Neural progenitor cell (in vitro differentiated cells): Measurements from ENCODE around the gene CYP4Z1. TPM values are rescaled to one million over a fixed set of nuclear protein-coding genes. Genes with fewer than 3 reads are reported as not detected.
A peak's percentile ranks its signal among the peaks of the same experiment; 100 is the strongest.
"Not testable (repeated sequence)": the region's sequence is repeated elsewhere in the genome, so short reads cannot be mapped to it uniquely, and the experiment has no call there.

Source experiments
- DNase-seq: peaks from one replicate; pipeline ENCODE4 v3.0.0-alpha.2; 2016; ENCODE audit warnings: low spot score
- H2AFZ ChIP-seq: fragments of 200-600 bp; sonication (generic); replicated peaks from 2 replicates; pipeline ENCODE4 v1.6.1; 2016; ENCODE audit warnings: antibody characterized with exemption
- H3F3A ChIP-seq: fragments of 200-600 bp; sonication (generic); 2 replicates; pipeline ENCODE4 v1.6.1; 2016; ENCODE audit warnings: antibody characterized with exemption, low read depth
- H3K27ac ChIP-seq: fragments of 200-600 bp; sonication (generic); 2 replicates; pipeline ENCODE4 v1.5.1; 2016; ENCODE audit warnings: mild to moderate bottlenecking
- H3K27me3 ChIP-seq: fragments of 200-600 bp; sonication (generic); 2 replicates; pipeline ENCODE4 v1.6.1; 2016; ENCODE audit warnings: mild to moderate bottlenecking, moderate library complexity
- H3K36me3 ChIP-seq: fragments of 200-600 bp; sonication (generic); 2 replicates; pipeline ENCODE4 v1.5.1; 2016
- H3K4me1 ChIP-seq: fragments of 200-600 bp; sonication (generic); 2 replicates; pipeline ENCODE4 v1.6.1; 2016; ENCODE audit warnings: mixed run types
- H3K4me2 ChIP-seq: fragments of 200-600 bp; sonication (generic); 2 replicates; pipeline ENCODE4 v1.6.1; 2016
- H3K4me3 ChIP-seq: fragments of 200-600 bp; sonication (generic); 2 replicates; pipeline ENCODE4 v1.5.1; 2016
- H3K79me2 ChIP-seq: fragments of 200-600 bp; sonication (generic); 2 replicates; pipeline ENCODE4 v1.6.1; 2016; ENCODE audit warnings: low read depth
- H3K9ac ChIP-seq: fragments of 200-600 bp; sonication (generic); 2 replicates; pipeline ENCODE4 v1.6.1; 2016
- H3K9me3 ChIP-seq: fragments of 200-600 bp; sonication (generic); 2 replicates; pipeline ENCODE4 v1.5.1; 2016; ENCODE audit warnings: low read depth
- H4K20me1 ChIP-seq: fragments of 200-600 bp; sonication (generic); 2 replicates; pipeline ENCODE4 v1.6.1; 2016; ENCODE audit warnings: low read depth
- H3K27ac Mint-ChIP-seq: 3 replicates; pipeline ENCODE4 v1.8.0; 2021; ENCODE audit warnings: mixed read lengths
- H3K27me3 Mint-ChIP-seq: 2 replicates; pipeline ENCODE4 v1.8.0; 2022; ENCODE audit warnings: low read depth, mild to moderate bottlenecking, inconsistent platforms, moderate library complexity, mixed read lengths; ENCODE audit not compliant: insufficient read depth
- H3K36me3 Mint-ChIP-seq: 3 replicates; pipeline ENCODE4 v1.8.0; 2021; ENCODE audit warnings: mixed read lengths
- H3K4me1 Mint-ChIP-seq: 3 replicates; pipeline ENCODE4 v1.8.0; 2021; ENCODE audit warnings: mixed read lengths
- H3K4me3 Mint-ChIP-seq: 3 replicates; pipeline ENCODE4 v1.8.0; 2021; ENCODE audit warnings: mild to moderate bottlenecking, moderate library complexity, mixed read lengths
- H3K9me3 Mint-ChIP-seq: 3 replicates; pipeline ENCODE4 v1.8.0; 2020; ENCODE audit warnings: mixed read lengths
- EZH2 ChIP-seq: fragments of 200-600 bp; sonication (generic); IDR thresholded peaks from 2 replicates; pipeline ENCODE4 v1.6.1; 2017; ENCODE audit warnings: antibody characterized with exemption, mild to moderate bottlenecking, moderate library complexity
- EZH2phosphoT487 ChIP-seq: fragments of 200-600 bp; sonication (generic); IDR thresholded peaks from 2 replicates; pipeline ENCODE4 v1.6.1; 2017; ENCODE audit warnings: antibody characterized with exemption
- total RNA-seq: library from RNA; depleted of rRNA; stranded (reverse); fragments of >200 nt; gene quantifications from 2 replicates; pipeline ENCODE4 v1.2.3, GENCODE V29; 2015; ENCODE audit warnings: low replicate concordance
- TF ChIP-seq, protein P1 (sequence below): fragments of 200-600 bp; sonication (generic); IDR thresholded peaks from 2 replicates; pipeline ENCODE4 v1.5.1; 2017; ENCODE audit warnings: antibody characterized with exemption, mild to moderate bottlenecking

The CYP4Z1 gene
- total RNA-seq, 1 donor from 2014 or later = not detected

DNA sequence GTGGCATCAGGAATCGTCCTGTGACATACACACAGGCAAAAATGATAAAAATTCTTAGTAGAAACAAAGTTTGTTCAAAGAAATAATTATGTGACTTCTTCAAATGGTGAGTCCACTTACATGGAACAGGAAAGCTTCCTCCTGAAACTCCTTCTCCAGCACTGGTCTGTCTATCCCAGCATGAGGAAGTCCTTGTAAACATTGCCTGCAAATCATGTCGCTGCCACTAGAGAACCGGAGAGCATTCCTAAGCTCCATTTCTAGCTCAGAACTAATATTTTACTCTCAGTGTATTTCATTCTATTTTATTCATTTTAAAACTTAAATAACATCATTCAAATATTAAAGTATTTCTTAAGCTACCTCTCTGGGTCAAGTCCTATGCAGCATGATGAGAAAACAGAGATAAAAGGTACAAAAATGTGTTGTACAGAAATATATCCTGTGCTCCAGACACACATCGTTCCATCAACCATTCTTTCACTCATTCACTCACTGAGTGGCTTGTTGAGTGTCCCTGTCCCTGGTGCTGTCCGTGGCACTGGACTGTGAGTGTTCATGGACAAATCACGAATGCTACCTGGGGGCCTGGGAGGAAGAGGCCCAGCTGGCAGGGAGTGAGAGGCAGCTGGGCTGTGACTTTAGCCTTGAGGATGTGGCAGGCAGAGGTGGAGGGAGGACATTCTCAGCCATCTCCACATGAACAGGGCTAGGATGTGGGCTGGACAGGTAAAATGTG lies 80.2 kb downstream of the CYP4Z1 start:
- Mint-ChIP-seq H3K27me3 (no peaks in the 10 kb centered on the region), H3K4me1 (no peaks in the 10 kb centered on the region), H3K4me3 (no peak overlapping the region), H3K9me3 (no peaks in the 10 kb centered on the region), H3K27ac (no peak overlapping the region), H3K36me3 (no peaks in the 10 kb centered on the region)
- no peak for DNase-seq
- H3K36me3 ChIP-seq = no peaks in the 10 kb centered on the region
- H4K20me1 ChIP-seq = no peaks in the 10 kb centered on the region
- no peaks in the 10 kb centered on the region for H3K4me1 ChIP-seq
- no peaks in the 10 kb centered on the region for H3K27me3 ChIP-seq
- no peak overlapping the region for H3K4me2 ChIP-seq
- no peak overlapping the region for H3K9ac ChIP-seq
- no peak overlapping the region for H2AFZ ChIP-seq
- H3K9me3 ChIP-seq = no peaks in the 10 kb centered on the region
- H3K4me3 ChIP-seq = no peak overlapping the region
- H3F3A ChIP-seq = no peaks in the 10 kb centered on the region
- TF ChIP-seq, protein P1, sequence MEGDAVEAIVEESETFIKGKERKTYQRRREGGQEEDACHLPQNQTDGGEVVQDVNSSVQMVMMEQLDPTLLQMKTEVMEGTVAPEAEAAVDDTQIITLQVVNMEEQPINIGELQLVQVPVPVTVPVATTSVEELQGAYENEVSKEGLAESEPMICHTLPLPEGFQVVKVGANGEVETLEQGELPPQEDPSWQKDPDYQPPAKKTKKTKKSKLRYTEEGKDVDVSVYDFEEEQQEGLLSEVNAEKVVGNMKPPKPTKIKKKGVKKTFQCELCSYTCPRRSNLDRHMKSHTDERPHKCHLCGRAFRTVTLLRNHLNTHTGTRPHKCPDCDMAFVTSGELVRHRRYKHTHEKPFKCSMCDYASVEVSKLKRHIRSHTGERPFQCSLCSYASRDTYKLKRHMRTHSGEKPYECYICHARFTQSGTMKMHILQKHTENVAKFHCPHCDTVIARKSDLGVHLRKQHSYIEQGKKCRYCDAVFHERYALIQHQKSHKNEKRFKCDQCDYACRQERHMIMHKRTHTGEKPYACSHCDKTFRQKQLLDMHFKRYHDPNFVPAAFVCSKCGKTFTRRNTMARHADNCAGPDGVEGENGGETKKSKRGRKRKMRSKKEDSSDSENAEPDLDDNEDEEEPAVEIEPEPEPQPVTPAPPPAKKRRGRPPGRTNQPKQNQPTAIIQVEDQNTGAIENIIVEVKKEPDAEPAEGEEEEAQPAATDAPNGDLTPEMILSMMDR = peak; percentile 5
- TF ChIP-seq EZH2phosphoT487 = no peak
- H3K27ac ChIP-seq = no peak overlapping the region
- no peaks in the 10 kb centered on the region for H3K79me2 ChIP-seq

DNA sequence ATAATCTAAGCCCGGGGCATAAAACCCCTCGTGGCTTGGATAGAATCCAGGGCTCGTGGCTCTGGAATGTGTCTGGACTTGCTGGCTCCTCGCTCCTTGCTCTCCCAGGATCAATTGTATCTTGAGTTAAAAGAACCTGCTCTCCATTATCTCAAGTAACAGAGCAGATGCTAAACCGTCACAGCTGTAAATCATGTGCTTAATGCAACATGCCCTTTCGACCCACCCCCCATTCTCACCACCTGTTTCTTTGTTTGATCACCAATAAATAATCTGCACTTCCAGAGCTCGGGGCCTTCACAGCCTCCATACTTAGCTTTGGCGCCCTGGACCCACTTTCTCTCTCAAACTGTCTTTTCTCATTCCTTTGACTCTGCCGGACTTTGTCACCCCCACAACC lies 82.1 kb downstream of the CYP4Z1 start:
- H3F3A ChIP-seq, H3K4me3 Mint-ChIP-seq, H3K27me3 Mint-ChIP-seq, H3K36me3 ChIP-seq, H3K4me2 ChIP-seq, H3K4me1 Mint-ChIP-seq, H3K4me1 ChIP-seq, H3K9me3 ChIP-seq, H3K4me3 ChIP-seq, H3K79me2 ChIP-seq, H3K36me3 Mint-ChIP-seq, H3K9ac ChIP-seq, H3K9me3 Mint-ChIP-seq, H3K27ac ChIP-seq, H3K27ac Mint-ChIP-seq, H4K20me1 ChIP-seq, H3K27me3 ChIP-seq, H2AFZ ChIP-seq: not testable (repeated sequence)
- DNase-seq = peak; percentile 9

DNA sequence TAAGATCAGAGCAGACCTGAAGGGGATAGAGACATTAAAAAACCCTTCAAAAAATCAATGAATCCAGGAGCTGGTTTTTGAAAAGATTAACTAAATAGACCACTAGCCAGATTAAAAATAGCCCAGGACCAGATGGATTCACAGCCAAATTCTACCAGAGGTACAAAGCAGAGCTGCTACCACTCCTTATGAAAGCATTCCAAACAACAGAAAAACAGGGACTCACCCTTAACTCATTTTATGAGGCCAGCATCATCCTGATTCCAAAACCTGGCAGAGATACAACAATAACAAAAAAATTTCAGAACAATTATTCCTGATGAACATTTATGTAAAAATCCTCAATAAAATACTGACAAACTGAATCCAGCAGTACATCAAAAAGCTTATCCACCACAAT lies 89.4 kb downstream of the CYP4Z1 start:
- not testable (repeated sequence) for H3K27ac Mint-ChIP-seq, H4K20me1 ChIP-seq, H3K4me1 ChIP-seq, H3K4me2 ChIP-seq, H3K27me3 ChIP-seq, H3K4me3 ChIP-seq, H3F3A ChIP-seq, H3K36me3 Mint-ChIP-seq, H3K27ac ChIP-seq, H3K4me1 Mint-ChIP-seq, DNase-seq, H3K9ac ChIP-seq, H3K9me3 ChIP-seq, H3K79me2 ChIP-seq, H2AFZ ChIP-seq, H3K4me3 Mint-ChIP-seq, H3K36me3 ChIP-seq, H3K27me3 Mint-ChIP-seq
- peaks cover 11% of the 10 kb centered on the region for H3K9me3 Mint-ChIP-seq

DNA sequence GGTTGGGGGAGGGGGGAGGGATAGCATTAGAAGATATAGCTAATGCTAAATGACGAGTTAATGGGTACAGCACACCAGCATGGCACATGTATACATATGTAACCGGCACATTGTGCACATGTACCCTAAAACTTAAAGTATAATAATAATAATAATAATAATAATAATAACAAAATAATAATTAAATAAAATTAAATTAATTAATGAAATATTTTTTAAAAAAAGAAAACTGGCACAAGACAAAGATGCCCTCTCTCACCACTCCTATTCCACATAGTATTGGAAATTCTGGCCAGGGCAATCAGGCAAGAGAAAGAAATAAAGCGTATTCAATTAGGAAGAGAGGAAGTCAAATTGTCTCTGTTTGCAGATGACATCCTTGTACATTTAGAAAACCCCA lies 90.9 kb downstream of the CYP4Z1 start:
- H3K36me3 Mint-ChIP-seq, H3K27ac ChIP-seq, H3K4me1 ChIP-seq, DNase-seq, H3K4me1 Mint-ChIP-seq, H3K4me3 ChIP-seq, H2AFZ ChIP-seq, H3F3A ChIP-seq, H3K4me3 Mint-ChIP-seq, H3K27ac Mint-ChIP-seq, H3K9me3 ChIP-seq, H3K9ac ChIP-seq, H3K27me3 Mint-ChIP-seq, H3K36me3 ChIP-seq, H3K27me3 ChIP-seq, H4K20me1 ChIP-seq, H3K79me2 ChIP-seq, H3K4me2 ChIP-seq: not testable (repeated sequence)
- peaks cover 11% of the 10 kb centered on the region for H3K9me3 Mint-ChIP-seq

DNA sequence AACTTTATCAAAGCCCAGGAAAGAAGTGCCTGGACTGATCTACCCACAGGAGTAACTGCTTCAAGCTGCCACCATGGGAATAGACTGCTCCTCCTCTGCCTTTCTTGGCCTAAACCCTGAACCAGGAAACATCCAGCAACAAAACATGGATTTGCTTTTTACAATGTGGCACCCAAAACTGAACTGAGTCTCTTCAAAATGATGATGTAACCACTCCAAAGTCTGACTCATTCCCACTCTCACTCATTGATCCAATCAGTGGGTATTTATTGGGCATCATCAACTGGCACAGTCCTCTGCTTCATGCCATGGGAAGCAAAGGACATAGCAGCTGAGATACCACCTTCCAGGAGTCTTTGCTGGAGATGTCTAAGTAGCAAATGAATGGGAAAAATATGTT lies 93.7 kb downstream of the CYP4Z1 start:
- H3K4me2 ChIP-seq = no peak overlapping the region
- no peaks in the 10 kb centered on the region for H3K4me1 ChIP-seq
- H3K27ac ChIP-seq = no peak overlapping the region
- H3K4me3 ChIP-seq = no peak overlapping the region
- peaks cover 9% of the 10 kb centered on the region for H3K27me3 Mint-ChIP-seq
- no peaks in the 10 kb centered on the region for H3K9me3 ChIP-seq
- no peak overlapping the region for H3K27ac Mint-ChIP-seq
- no peaks in the 10 kb centered on the region for H3K79me2 ChIP-seq
- no peaks in the 10 kb centered on the region for H3K4me1 Mint-ChIP-seq
- no peak for DNase-seq
- peaks cover 4% of the 10 kb centered on the region for H3K9me3 Mint-ChIP-seq
- H4K20me1 ChIP-seq = no peaks in the 10 kb centered on the region
- no peak overlapping the region for H2AFZ ChIP-seq
- TF ChIP-seq, protein P1 = no peak
- TF ChIP-seq EZH2phosphoT487 (no peak), EZH2 (no peak)
- no peaks in the 10 kb centered on the region for H3K36me3 Mint-ChIP-seq
- no peaks in the 10 kb centered on the region for H3F3A ChIP-seq
- H3K36me3 ChIP-seq = no peaks in the 10 kb centered on the region
- H3K9ac ChIP-seq = no peak overlapping the region
- H3K27me3 ChIP-seq = no peaks in the 10 kb centered on the region
- H3K4me3 Mint-ChIP-seq = no peak overlapping the region
